WTC11 (cell line): ENCODE data around the gene AKAP7. TPM values are rescaled to one million over a fixed set of nuclear protein-coding genes. Genes with fewer than 3 reads are reported as not detected.

Source experiments
- ATAC-seq: fragments of 200-7000 bp; cut with Tn5 transposase; 2 replicates; pipeline ENCODE4 v1.10.0; 2021; ENCODE audit warnings: mild to moderate bottlenecking, moderate library complexity
- CTCF ChIA-PET: fragments of 300-600 bp; sonication (Branson Sonifier 250); formaldehyde crosslinking; loops from one replicate; lab custom pipeline; 2021; ENCODE audit warnings: antibody characterized with exemption; lab: Charles Lee
- POLR2A ChIA-PET: fragments of 350-600 bp; sonication (Branson Sonifier 250); formaldehyde crosslinking; loops from one replicate; lab custom pipeline; 2021; ENCODE audit warnings: antibody characterized with exemption; lab: Charles Lee
- DNase-seq: peaks from one replicate; pipeline ENCODE4 v3.0.0; 2021; ENCODE audit warnings: low spot score
- H3K27ac Mint-ChIP-seq: 2 replicates; pipeline ENCODE4 v1.8.0; 2021; ENCODE audit warnings: mixed read lengths
- H3K27me3 Mint-ChIP-seq: 2 replicates; pipeline ENCODE4 v1.8.0; 2021; ENCODE audit warnings: low read depth, mild to moderate bottlenecking, moderate library complexity, mixed read lengths
- H3K36me3 Mint-ChIP-seq: 2 replicates; pipeline ENCODE4 v1.8.0; 2021; ENCODE audit warnings: mixed read lengths
- H3K4me1 Mint-ChIP-seq: 2 replicates; pipeline ENCODE4 v1.8.0; 2022; ENCODE audit warnings: mixed read lengths
- H3K4me3 Mint-ChIP-seq: 2 replicates; pipeline ENCODE4 v1.8.0; 2021; ENCODE audit warnings: mild to moderate bottlenecking, moderate library complexity, mixed read lengths
- H3K9me3 Mint-ChIP-seq: 2 replicates; pipeline ENCODE4 v1.8.0; 2021; ENCODE audit warnings: mixed read lengths
- AR ChIP-seq: fragments of 250-450 bp; sonication (Bioruptor Pico); IDR thresholded peaks from 2 replicates; pipeline ENCODE4 v1.9.0; 2021; ENCODE audit warnings: mild to moderate bottlenecking
- ATF2 ChIP-seq: sonication (generic); formaldehyde crosslinking; IDR thresholded peaks from 2 replicates; pipeline ENCODE4 v1.8.1; 2022; ENCODE audit warnings: low read depth, missing genetic modification reagents, borderline replicate concordance
- ATF6 ChIP-seq: sonication (generic); formaldehyde crosslinking; IDR thresholded peaks from 2 replicates; pipeline ENCODE4 v1.8.1; 2023; ENCODE audit warnings: mild to moderate bottlenecking, missing genetic modification reagents
- CTCF ChIP-seq: fragments of 200-600 bp; IDR thresholded peaks from 2 replicates; pipeline ENCODE4 v1.8.0; 2022; ENCODE audit warnings: antibody characterized with exemption
- E2F4 ChIP-seq: sonication (generic); formaldehyde crosslinking; IDR thresholded peaks from 2 replicates; pipeline ENCODE4 v1.8.1; 2022; ENCODE audit warnings: low read depth, mild to moderate bottlenecking, moderate library complexity, missing genetic modification reagents, borderline replicate concordance
- ETV6 ChIP-seq: sonication (generic); formaldehyde crosslinking; IDR thresholded peaks from 2 replicates; pipeline ENCODE4 v1.8.1; 2022; ENCODE audit warnings: mild to moderate bottlenecking, missing genetic modification reagents
- FOXK1 ChIP-seq: sonication (generic); formaldehyde crosslinking; IDR thresholded peaks from 2 replicates; pipeline ENCODE4 v1.8.0; 2022; ENCODE audit warnings: mild to moderate bottlenecking, moderate library complexity, missing genetic modification reagents
- JAZF1 ChIP-seq: fragments of 250-450 bp; sonication (Bioruptor Pico); IDR thresholded peaks from 2 replicates; pipeline ENCODE4 v1.9.0; 2021; ENCODE audit warnings: moderate library complexity, mild to moderate bottlenecking, inconsistent platforms
- KAT7 ChIP-seq: sonication (generic); formaldehyde crosslinking; IDR thresholded peaks from 2 replicates; pipeline ENCODE4 v1.8.1; 2023; ENCODE audit warnings: missing genetic modification reagents, mild to moderate bottlenecking, borderline replicate concordance
- NR2C2 ChIP-seq: sonication (generic); formaldehyde crosslinking; IDR thresholded peaks from 2 replicates; pipeline ENCODE4 v1.8.0; 2022; ENCODE audit warnings: mild to moderate bottlenecking, missing genetic modification reagents
- TEAD1 ChIP-seq: sonication (generic); formaldehyde crosslinking; IDR thresholded peaks from 2 replicates; pipeline ENCODE4 v1.8.0; 2022; ENCODE audit warnings: mild to moderate bottlenecking, missing genetic modification reagents
- ZBTB43 ChIP-seq: sonication (generic); formaldehyde crosslinking; IDR thresholded peaks from 2 replicates; pipeline ENCODE4 v1.8.1; 2023; ENCODE audit warnings: mild to moderate bottlenecking, missing genetic modification reagents
- ZNF121 ChIP-seq: sonication (generic); formaldehyde crosslinking; IDR thresholded peaks from 2 replicates; pipeline ENCODE4 v1.8.0; 2023; ENCODE audit warnings: missing genetic modification reagents
- ZNF138 ChIP-seq: sonication (generic); formaldehyde crosslinking; conservative IDR thresholded peaks from 2 replicates; pipeline ENCODE4 v1.8.1; 2022; ENCODE audit warnings: mild to moderate bottlenecking, moderate library complexity, missing genetic modification reagents
- ZNF396 ChIP-seq: fragments of 250-450 bp; sonication (Bioruptor Pico); IDR thresholded peaks from 2 replicates; pipeline ENCODE4 v1.8.0; 2021; ENCODE audit warnings: mild to moderate bottlenecking, moderate library complexity, borderline replicate concordance
- ZNF416 ChIP-seq: fragments of 250-450 bp; sonication (Bioruptor Pico); IDR thresholded peaks from 2 replicates; pipeline ENCODE4 v1.9.0; 2021; ENCODE audit warnings: mild to moderate bottlenecking, inconsistent platforms
- ZNF423 ChIP-seq: fragments of 250-450 bp; sonication (Bioruptor Pico); IDR thresholded peaks from 2 replicates; pipeline ENCODE4 v2.1.2; 2022; ENCODE audit warnings: mild to moderate bottlenecking, moderate library complexity
- ZNF532 ChIP-seq: fragments of 250-450 bp; sonication (Bioruptor Pico); IDR thresholded peaks from 2 replicates; pipeline ENCODE4 v1.9.0; 2021; ENCODE audit warnings: mild to moderate bottlenecking, borderline replicate concordance
- total RNA-seq: library from RNA; stranded (reverse); gene quantifications from 3 replicates; pipeline ENCODE4 v1.2.3, GENCODE V29; 2021

The AKAP7 gene
- total RNA-seq, 1 experiment from 2014 or later, result 10.9 TPM

GRCh38 chr6:131197716-131198115, 62.4 kb downstream of the AKAP7 start:
- peaks cover 15% of the 10 kb centered on the region for H3K36me3 Mint-ChIP-seq
- ATAC-seq, result no peak
- TF ChIP-seq AR, result no peak
- no peak for TF ChIP-seq ATF2
- TF ChIP-seq CTCF, result no peak
- no peak for TF ChIP-seq ZNF532 (CRISPR knock-in tag)
- no peak for TF ChIP-seq FOXK1 (CRISPR knock-in tag)
- TF ChIP-seq ZNF416 (CRISPR knock-in tag), result no peak
- TF ChIP-seq ZBTB43 (CRISPR knock-in tag), result no peak
- TF ChIP-seq TEAD1, result no peak
- TF ChIP-seq ZNF396 (CRISPR knock-in tag), result no peak
- TF ChIP-seq JAZF1 (CRISPR knock-in tag), result no peak
- TF ChIP-seq, all 79 proteins: peak for 0
- H3K9me3 Mint-ChIP-seq, result peaks cover 17% of the 10 kb centered on the region
- H3K27me3 Mint-ChIP-seq, result no peaks in the 10 kb centered on the region; the same call in 1 of the 2 replicates
- POLR2A ChIA-PET, result no interaction called here
- DNase-seq, result no peak
- H3K27ac Mint-ChIP-seq, result 0 out of 2 replicates have a peak overlapping the region, but pooled peaks have one; percentile 0
- CTCF ChIA-PET, result no interaction called here
- H3K4me1 Mint-ChIP-seq, result peaks cover 22% of the 10 kb centered on the region
- no peak overlapping the region for H3K4me3 Mint-ChIP-seq

- H3K27ac Mint-ChIP-seq, result 0 out of 2 replicates have a peak overlapping the region, but pooled peaks have one; percentile 25
- ChIA-PET POLR2A (no interaction called here), CTCF (interaction anchor here (0.6 to 2.2 kb wide), 23 partner anchors 9 to 428 kb away, joined by 3 to 26 read pairs (median 5); partner anchors contain the start of gene MED23)
- TF ChIP-seq ZNF138 (CRISPR knock-in tag) (no peak), NR2C2 (CRISPR knock-in tag) (no peak), E2F4 (CRISPR knock-in tag) (no peak), ZNF121 (peak; percentile 25; the same call in 1 of the 2 replicates), KAT7 (CRISPR knock-in tag) (no peak), ZNF423 (CRISPR knock-in tag) (no peak), ATF6 (no peak), ETV6 (0 out of 2 replicates have a peak, but pooled peaks have one; percentile 45)
Measured at GRCh38 chr6:131199568-131200272, 64.5 kb downstream of the AKAP7 start.

More at GRCh38 chr6:131199568-131200272, 64.5 kb downstream of the AKAP7 start:
- Mint-ChIP-seq H3K36me3 (peaks cover 3% of the 10 kb centered on the region), H3K9me3 (no peaks in the 10 kb centered on the region), H3K4me3 (peak overlapping the region; percentile 8), H3K27me3 (no peaks in the 10 kb centered on the region; the same call in 1 of the 2 replicates), H3K4me1 (peaks cover 33% of the 10 kb centered on the region)
- ATAC-seq (peak; percentile 99), DNase-seq (peak; percentile 61)
